ENCODE data around the gene UBQLN1.
"Not testable (repeated sequence)": the region's sequence is repeated elsewhere in the genome, so short reads cannot be mapped to it uniquely, and the experiment has no call there.

Gene UBQLN1

DNA sequence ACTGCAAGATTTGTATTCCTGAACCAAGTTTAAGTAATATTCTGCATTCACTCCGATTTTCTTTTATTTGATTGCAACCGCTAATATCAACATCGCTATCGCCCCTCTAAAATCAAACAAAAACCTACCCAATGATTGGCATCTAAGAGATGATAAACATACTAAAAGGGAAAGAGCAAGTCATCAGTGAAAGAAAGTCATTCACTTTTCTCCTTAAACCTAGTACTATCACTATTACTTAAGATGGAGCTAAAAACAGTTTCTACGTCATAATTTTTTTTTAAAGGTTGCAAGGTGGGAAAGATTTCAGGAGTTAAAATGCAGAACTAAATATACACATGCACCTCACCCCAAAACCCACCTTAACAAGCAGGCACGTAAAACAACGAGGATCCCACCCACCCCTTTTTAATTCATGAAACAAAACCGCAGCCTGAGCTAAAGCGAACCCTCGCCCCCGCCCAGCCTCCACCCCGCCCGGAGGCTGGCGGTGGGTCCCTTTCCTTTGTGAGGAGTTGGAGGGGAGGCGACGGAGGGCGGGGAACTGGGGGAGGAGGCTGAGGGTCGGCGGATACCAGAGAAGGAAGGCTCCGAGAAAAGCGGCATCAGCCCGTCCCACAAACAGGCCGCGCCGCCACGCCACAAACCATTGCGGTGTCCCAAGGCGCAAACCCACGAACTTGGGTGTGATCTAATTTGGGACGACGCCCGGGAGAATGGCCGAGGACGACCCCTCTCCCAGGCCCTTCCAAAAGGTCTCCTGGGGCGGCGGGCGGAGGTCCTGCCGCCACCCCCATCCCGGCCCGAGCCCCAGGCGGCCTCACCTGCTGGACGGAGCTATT is 861 bp downstream of the UBQLN1 start:
- Mint-ChIP-seq H3K9me3 (no peaks in the 10 kb centered on the region), H3K4me3 (peak overlapping the region; percentile 98), H3K36me3 (peaks cover 57% of the 10 kb centered on the region), H3K4me1 (peaks cover 44% of the 10 kb centered on the region), H3K27ac (peak overlapping the region; percentile 100)
- peak; percentile 50 for ATAC-seq
- DNase-seq (ENCODE audit: low spot score in 2 of 2), result peak; percentile 57 to 89

DNA sequence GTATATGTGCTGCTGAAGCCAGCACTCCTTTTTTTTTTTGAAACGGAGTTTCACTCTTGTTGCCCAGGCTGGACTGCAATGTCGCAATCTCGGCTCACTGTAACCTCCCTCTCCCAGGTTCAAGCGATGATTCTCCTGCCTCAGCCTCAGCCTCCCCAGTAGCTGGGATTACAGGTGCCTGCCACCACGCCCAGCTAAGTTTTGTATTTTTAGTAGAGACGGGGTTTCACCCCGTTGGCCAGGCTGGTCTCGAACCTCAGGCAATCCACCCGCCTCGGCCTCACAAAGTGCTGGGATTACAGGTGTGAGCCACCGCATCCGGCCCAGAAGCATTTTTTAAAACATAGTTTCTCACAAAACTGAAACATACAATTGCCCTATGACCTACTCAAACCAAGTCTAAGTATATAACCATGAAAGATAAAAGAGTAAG is 2.5 kb downstream of the UBQLN1 start:
- Mint-ChIP-seq H3K4me1 (peaks cover 58% of the 10 kb centered on the region), H3K27ac (peak overlapping the region; percentile 100), H3K4me3 (peak overlapping the region; percentile 98), H3K36me3 (peaks cover 57% of the 10 kb centered on the region)
- ATAC-seq; DNase-seq (ENCODE audit: low spot score in 2 of 2); H3K9me3 Mint-ChIP-seq: not testable (repeated sequence)

DNA sequence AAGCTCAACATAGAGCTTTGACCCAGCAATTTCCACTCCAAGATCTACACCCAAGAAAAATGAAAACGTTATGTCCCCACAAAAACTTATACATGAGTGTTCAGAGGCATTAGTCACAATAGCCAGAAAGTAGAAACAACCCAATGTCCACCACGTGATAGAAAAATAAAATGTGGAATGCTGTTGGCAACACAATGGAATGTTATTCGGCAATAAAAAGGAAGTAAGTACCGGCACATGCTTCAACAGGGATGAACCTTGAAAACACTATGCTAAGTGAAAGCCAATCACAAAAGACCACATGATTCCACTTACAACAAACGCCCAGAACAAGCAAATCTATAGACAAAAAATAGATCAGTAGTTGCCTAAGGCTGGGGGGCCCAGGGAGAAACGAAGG is 6.0 kb downstream of the UBQLN1 start:
- ATAC-seq (no peak), DNase-seq (ENCODE audit: low spot score in 2 of 2) (no peak)
- H3K27ac Mint-ChIP-seq, result no peak overlapping the region
- H3K4me3 Mint-ChIP-seq, result no peak overlapping the region
- peaks cover 65% of the 10 kb centered on the region for H3K4me1 Mint-ChIP-seq
- no peaks in the 10 kb centered on the region for H3K9me3 Mint-ChIP-seq
- peaks cover 40% of the 10 kb centered on the region for H3K36me3 Mint-ChIP-seq

DNA sequence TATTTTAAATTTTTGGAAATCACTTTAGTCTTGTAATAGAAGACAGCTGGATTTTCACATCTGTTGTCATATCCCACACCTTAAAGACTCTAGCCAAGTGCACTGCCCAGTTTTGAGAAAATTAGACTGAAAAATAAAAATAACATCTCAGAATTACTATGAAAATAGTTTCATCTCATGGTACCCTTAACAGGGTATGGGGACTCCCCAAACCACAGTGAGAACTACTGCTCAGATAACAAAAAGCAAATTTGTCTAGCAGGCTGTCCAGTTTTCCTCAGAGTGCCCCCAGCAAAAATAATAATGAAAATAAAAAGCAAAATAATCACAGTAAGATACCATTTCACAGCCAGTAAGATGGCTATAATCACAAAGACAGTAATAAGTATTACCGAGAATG is 6.5 kb downstream of the UBQLN1 start:
- no peaks in the 10 kb centered on the region for H3K9me3 Mint-ChIP-seq
- peaks cover 36% of the 10 kb centered on the region for H3K36me3 Mint-ChIP-seq
- H3K27ac Mint-ChIP-seq, result no peak overlapping the region
- H3K4me3 Mint-ChIP-seq, result no peak overlapping the region
- H3K4me1 Mint-ChIP-seq, result peaks cover 61% of the 10 kb centered on the region
- DNase-seq (ENCODE audit: low spot score in 2 of 2) (no peak), ATAC-seq (no peak)

GRCh38 chr9:83699615-83700014 is 8.1 kb downstream of the UBQLN1 start:
- ATAC-seq (no peak), DNase-seq (ENCODE audit: low spot score in 2 of 2) (no peak)
- Mint-ChIP-seq H3K9me3 (no peaks in the 10 kb centered on the region), H3K27ac (no peak overlapping the region), H3K36me3 (peaks cover 25% of the 10 kb centered on the region), H3K4me1 (peaks cover 52% of the 10 kb centered on the region), H3K4me3 (no peak overlapping the region)

- H3K36me3 Mint-ChIP-seq, result peaks cover 22% of the 10 kb centered on the region
- no peaks in the 10 kb centered on the region for H3K9me3 Mint-ChIP-seq
- peaks cover 53% of the 10 kb centered on the region for H3K4me1 Mint-ChIP-seq
- H3K4me3 Mint-ChIP-seq, result peak overlapping the region; percentile 3
- DNase-seq (ENCODE audit: low spot score in 2 of 2), result no peak
- peak; percentile 77 for ATAC-seq
- peak overlapping the region; percentile 5 for H3K27ac Mint-ChIP-seq
Measured at GRCh38 chr9:83698976-83699585, 8.7 kb downstream of the UBQLN1 start.

GRCh38 chr9:83691492-83691891 is 16.3 kb downstream of the UBQLN1 start:
- H3K4me3 Mint-ChIP-seq, result no peak overlapping the region
- no peak for DNase-seq (ENCODE audit: low spot score in 2 of 2)
- H3K4me1 Mint-ChIP-seq, result peaks cover 62% of the 10 kb centered on the region
- no peaks in the 10 kb centered on the region for H3K9me3 Mint-ChIP-seq
- no peak overlapping the region for H3K27ac Mint-ChIP-seq
- ATAC-seq, result no peak
- peaks cover 7% of the 10 kb centered on the region for H3K36me3 Mint-ChIP-seq

DNA sequence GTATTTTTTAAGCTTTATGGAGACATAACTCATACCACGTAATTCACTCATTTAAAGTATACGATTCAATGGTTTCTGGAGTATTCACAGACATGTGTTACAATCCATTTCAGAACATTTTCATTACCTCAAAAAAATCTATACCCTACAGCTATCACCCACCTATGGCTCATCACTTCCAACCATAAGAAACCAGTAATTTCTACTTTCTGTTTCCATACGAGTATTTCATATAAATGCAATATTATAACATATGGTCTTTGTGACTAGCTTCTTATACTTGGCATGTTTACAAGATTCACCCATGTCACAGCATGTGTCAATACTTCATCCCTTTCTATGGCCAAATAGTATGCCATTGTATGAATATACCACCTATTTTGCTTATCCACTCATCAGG is 18.8 kb downstream of the UBQLN1 start:
- no peak for DNase-seq (ENCODE audit: low spot score in 2 of 2)
- H3K9me3 Mint-ChIP-seq, result no peaks in the 10 kb centered on the region
- peaks cover 68% of the 10 kb centered on the region for H3K4me1 Mint-ChIP-seq
- peak; percentile 89 for ATAC-seq
- no peak overlapping the region for H3K4me3 Mint-ChIP-seq
- peaks cover 12% of the 10 kb centered on the region for H3K36me3 Mint-ChIP-seq
- no peak overlapping the region for H3K27ac Mint-ChIP-seq

- Mint-ChIP-seq H3K4me1 (peaks cover 22% of the 10 kb centered on the region), H3K4me3 (no peak overlapping the region), H3K9me3 (no peaks in the 10 kb centered on the region), H3K36me3 (peaks cover 87% of the 10 kb centered on the region), H3K27ac (no peak overlapping the region)
- DNase-seq (ENCODE audit: low spot score in 2 of 2) (no peak), ATAC-seq (no peak)
Measured at GRCh38 chr9:83681490-83681889, 26.3 kb downstream of the UBQLN1 start.

- Mint-ChIP-seq H3K36me3 (peaks cover 99% of the 10 kb centered on the region), H3K27ac (peak overlapping the region; percentile 77), H3K9me3 (no peaks in the 10 kb centered on the region), H3K4me1 (peaks cover 18% of the 10 kb centered on the region), H3K4me3 (no peak overlapping the region)
- ATAC-seq (no peak), DNase-seq (ENCODE audit: low spot score in 2 of 2) (no peak)
Measured at GRCh38 chr9:83680233-83680632, 27.5 kb downstream of the UBQLN1 start.

- no peak overlapping the region for H3K27ac Mint-ChIP-seq
- no peaks in the 10 kb centered on the region for H3K9me3 Mint-ChIP-seq
- peaks cover 100% of the 10 kb centered on the region for H3K36me3 Mint-ChIP-seq
- DNase-seq (ENCODE audit: low spot score in 2 of 2) (no peak), ATAC-seq (no peak)
- H3K4me3 Mint-ChIP-seq, result no peak overlapping the region
- H3K4me1 Mint-ChIP-seq, result peaks cover 11% of the 10 kb centered on the region
Measured at GRCh38 chr9:83677596-83677995, 30.2 kb downstream of the UBQLN1 start.

DNA sequence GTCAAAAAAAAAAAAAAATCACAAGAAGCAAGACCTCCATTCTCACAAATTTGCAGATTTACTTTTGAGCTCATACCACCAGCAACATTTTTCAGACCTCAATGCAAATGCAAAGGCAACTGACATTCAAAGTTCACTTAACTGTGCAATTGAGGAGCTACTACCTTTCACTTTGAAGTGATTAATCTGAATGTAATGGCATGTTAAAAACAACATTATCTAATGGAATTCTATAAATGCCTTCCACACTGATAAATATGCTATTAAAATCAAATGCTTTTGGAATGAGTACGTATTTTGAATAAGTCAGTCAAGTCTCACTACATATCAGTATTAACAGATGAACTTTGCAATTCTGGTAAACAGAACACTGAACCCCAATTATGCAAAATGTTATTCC is 32.3 kb downstream of the UBQLN1 start:
- H3K36me3 Mint-ChIP-seq, result peaks cover 100% of the 10 kb centered on the region
- H3K4me1 Mint-ChIP-seq, result peaks cover 7% of the 10 kb centered on the region

DNA sequence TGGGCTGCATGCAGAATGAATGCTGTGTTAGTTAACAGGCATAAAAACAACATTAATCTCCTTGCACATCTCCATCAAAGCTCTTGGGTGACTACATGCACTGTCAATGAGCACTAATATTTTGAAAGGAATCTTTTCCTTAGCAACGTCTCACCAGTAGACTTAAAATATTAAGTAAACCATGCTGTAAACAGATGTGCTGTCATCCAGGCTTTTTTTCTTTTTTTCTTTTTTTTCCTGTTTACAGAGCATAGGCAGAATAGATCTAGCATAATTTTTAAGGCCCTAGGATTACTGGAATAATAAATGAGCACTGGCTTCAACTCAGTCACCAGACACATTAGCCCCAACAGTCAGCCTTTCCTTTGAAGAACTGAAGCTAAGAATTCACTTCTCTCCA is 36.3 kb downstream of the UBQLN1 start:
- H3K4me3 Mint-ChIP-seq, result no peak overlapping the region
- H3K36me3 Mint-ChIP-seq, result peaks cover 68% of the 10 kb centered on the region
- no peak for DNase-seq (ENCODE audit: low spot score in 2 of 2)
- H3K4me1 Mint-ChIP-seq, result peaks cover 2% of the 10 kb centered on the region
- no peaks in the 10 kb centered on the region for H3K9me3 Mint-ChIP-seq
- H3K27ac Mint-ChIP-seq, result no peak overlapping the region
- ATAC-seq, result no peak

More for the DNA sequence above, 32.3 kb downstream of the UBQLN1 start:
- DNase-seq (ENCODE audit: low spot score in 2 of 2) (no peak), ATAC-seq (no peak)
- no peak overlapping the region for H3K4me3 Mint-ChIP-seq
- H3K9me3 Mint-ChIP-seq, result no peaks in the 10 kb centered on the region
- no peak overlapping the region for H3K27ac Mint-ChIP-seq

GRCh38 chr9:83670381-83670780 is 37.4 kb downstream of the UBQLN1 start:
- ATAC-seq (no peak), DNase-seq (ENCODE audit: low spot score in 2 of 2) (no peak)
- H3K4me1 Mint-ChIP-seq, result no peaks in the 10 kb centered on the region
- no peak overlapping the region for H3K4me3 Mint-ChIP-seq
- no peak overlapping the region for H3K27ac Mint-ChIP-seq
- H3K9me3 Mint-ChIP-seq, result no peaks in the 10 kb centered on the region
- H3K36me3 Mint-ChIP-seq, result peaks cover 57% of the 10 kb centered on the region

GRCh38 chr9:83669067-83669466 is 38.7 kb downstream of the UBQLN1 start:
- ATAC-seq (no peak), DNase-seq (ENCODE audit: low spot score in 2 of 2) (no peak)
- H3K4me3 Mint-ChIP-seq, result no peak overlapping the region
- H3K27ac Mint-ChIP-seq, result no peak overlapping the region
- H3K9me3 Mint-ChIP-seq, result no peaks in the 10 kb centered on the region
- H3K36me3 Mint-ChIP-seq, result peaks cover 44% of the 10 kb centered on the region
- no peaks in the 10 kb centered on the region for H3K4me1 Mint-ChIP-seq

GRCh38 chr9:83665580-83666200 is 42.1 kb downstream of the UBQLN1 start:
- Mint-ChIP-seq H3K9me3 (no peaks in the 10 kb centered on the region), H3K4me1 (no peaks in the 10 kb centered on the region), H3K4me3 (no peak overlapping the region), H3K27ac (peak overlapping the region; percentile 30), H3K36me3 (peaks cover 11% of the 10 kb centered on the region)
- no peak for ATAC-seq
- no peak for DNase-seq (ENCODE audit: low spot score in 2 of 2)

Data from stimulated activated effector memory CD8-positive, alpha-beta T cell treated with anti-CD3 and anti-CD28 coated beads, Interleukin-12 subunit alpha, Interleukin-12 subunit beta, amount 100 ng/mL, for 72 hours (primary cell).